Lower leg skin (tissue), 3 donors: Measurements from ENCODE around the gene RSPRY1.

Experiments
- CTCF ChIP-seq, 3 donors: fragments of 450-650 bp; IDR thresholded peaks; one replicate each; pipeline ENCODE4 v1.5.1; 2016; ENCODE audit warnings: antibody characterized with exemption in 3 of 3, mild to moderate bottlenecking in 3 of 3, moderate library complexity in 2 of 3
- POLR2A ChIP-seq, 2 donors: fragments of 450-650 bp; IDR thresholded peaks; one replicate each; pipeline ENCODE4 v1.6.1; 2016 to 2017; ENCODE audit warnings: antibody characterized with exemption in 2 of 2, mild to moderate bottlenecking in 1 of 2, moderate library complexity in 1 of 2

GRCh38 chr16:57157533-57157932 is 28.6 kb upstream of the RSPRY1 start:
- TF ChIP-seq CTCF (IDR thresholded peaks at IDR 0.05) = no peak
- TF ChIP-seq POLR2A (IDR thresholded peaks at IDR 0.05) = no peak
